H9 (cell line): ENCODE measurements around the gene ENO4. TPM values are rescaled to one million over a fixed set of nuclear protein-coding genes. Genes with fewer than 3 reads are reported as not detected.

Experiments
- DNase-seq: peaks from one replicate; pipeline ENCODE4 v3.0.0-alpha.2; 2017
- H2AFZ ChIP-seq: one replicate; pipeline ENCODE4 v1.6.1; 2013; ENCODE audit warnings: mild to moderate bottlenecking, low read length, control low read depth, moderate library complexity
- H2AK5ac ChIP-seq: 2 replicates; pipeline ENCODE4 v1.6.1; 2013; ENCODE audit warnings: low read length, control low read depth, mixed read lengths; ENCODE audit not compliant: insufficient read length
- H2BK120ac ChIP-seq: one replicate; pipeline ENCODE4 v1.6.1; 2013; ENCODE audit warnings: low read depth, mild to moderate bottlenecking, low read length, control low read depth, inconsistent platforms; ENCODE audit not compliant: poor library complexity, severe bottlenecking
- H2BK12ac ChIP-seq: 2 replicates; pipeline ENCODE4 v1.6.1; 2013; ENCODE audit warnings: low read length, control low read depth, mixed read lengths, low read depth; ENCODE audit not compliant: insufficient read length
- H2BK15ac ChIP-seq: 2 replicates; pipeline ENCODE4 v1.6.1; 2013; ENCODE audit warnings: low read depth, low read length, control low read depth
- H2BK20ac ChIP-seq: one replicate; pipeline ENCODE4 v1.6.1; 2013; ENCODE audit warnings: low read depth, mild to moderate bottlenecking, low read length, control low read depth, inconsistent platforms; ENCODE audit not compliant: poor library complexity, severe bottlenecking
- H2BK5ac ChIP-seq: 2 replicates; pipeline ENCODE4 v1.6.1; 2013; ENCODE audit warnings: low read length, control low read depth, mixed read lengths; ENCODE audit not compliant: insufficient read length
- H3K14ac ChIP-seq: 2 replicates; pipeline ENCODE4 v1.6.1; 2013; ENCODE audit warnings: low read length, control low read depth; ENCODE audit not compliant: insufficient read depth
- H3K18ac ChIP-seq: 2 replicates; pipeline ENCODE4 v1.6.1; 2013; ENCODE audit warnings: low read depth, mild to moderate bottlenecking, mixed read lengths, low read length, control low read depth; ENCODE audit not compliant: insufficient read length
- H3K23ac ChIP-seq: 2 replicates; pipeline ENCODE4 v1.6.1; 2013; ENCODE audit warnings: low read length, control low read depth, mixed read lengths, low read depth; ENCODE audit not compliant: insufficient read length
- H3K23me2 ChIP-seq: 2 replicates; pipeline ENCODE4 v1.6.1; 2013; ENCODE audit warnings: low read depth, mild to moderate bottlenecking, mixed read lengths, low read length, control low read depth; ENCODE audit not compliant: insufficient read length, poor library complexity, severe bottlenecking
- H3K27ac ChIP-seq: 2 replicates; pipeline ENCODE4 v1.5.1; 2013; ENCODE audit warnings: low read length, control low read depth, mixed read lengths, low read depth; ENCODE audit not compliant: insufficient read length
- H3K27me3 ChIP-seq: 2 replicates; pipeline ENCODE4 v1.6.1; 2013; ENCODE audit warnings: low read length, control low read depth, inconsistent platforms; ENCODE audit not compliant: insufficient read depth
- H3K4ac ChIP-seq: 2 replicates; pipeline ENCODE4 v1.6.1; 2013; ENCODE audit warnings: low read depth, mild to moderate bottlenecking, control low read depth, inconsistent platforms, low read length, moderate library complexity
- H3K4me1 ChIP-seq: 2 replicates; pipeline ENCODE4 v1.6.1; 2013; ENCODE audit warnings: low read length, control low read depth, inconsistent platforms; ENCODE audit not compliant: insufficient read depth
- H3K4me2 ChIP-seq: 2 replicates; pipeline ENCODE4 v1.6.1; 2013; ENCODE audit warnings: low read length, control low read depth, mixed read lengths; ENCODE audit not compliant: insufficient read length, insufficient read depth
- H3K56ac ChIP-seq: 2 replicates; pipeline ENCODE4 v1.6.1; 2013; ENCODE audit warnings: low read depth, mild to moderate bottlenecking, mixed read lengths, low read length, control low read depth; ENCODE audit not compliant: insufficient read length
- H3K79me1 ChIP-seq: 2 replicates; pipeline ENCODE4 v1.6.1; 2013; ENCODE audit warnings: low read depth, mild to moderate bottlenecking, moderate library complexity, low read length, control low read depth, inconsistent platforms; ENCODE audit not compliant: insufficient read depth, poor library complexity, severe bottlenecking
- H3K79me2 ChIP-seq: 2 replicates; pipeline ENCODE4 v1.6.1; 2013; ENCODE audit warnings: low read length, control low read depth, inconsistent platforms; ENCODE audit not compliant: insufficient read depth
- H3K9ac ChIP-seq: 2 replicates; pipeline ENCODE4 v1.6.1; 2013; ENCODE audit warnings: low read length, control low read depth, mixed read lengths; ENCODE audit not compliant: insufficient read length; ENCODE audit errors: extremely low read depth
- H3K9me3 ChIP-seq: one replicate; pipeline ENCODE4 v1.6.1; 2013; ENCODE audit warnings: low read depth, low read length, inconsistent platforms; ENCODE audit not compliant: control insufficient read depth
- H3T11ph ChIP-seq: one replicate; pipeline ENCODE4 v1.6.1; 2013; ENCODE audit warnings: mild to moderate bottlenecking, low read length, control low read depth, inconsistent platforms
- H4K20me1 ChIP-seq: one replicate; pipeline ENCODE4 v1.6.1; 2013; ENCODE audit not compliant: control insufficient read depth, insufficient read length, insufficient read depth
- H4K5ac ChIP-seq: 2 replicates; pipeline ENCODE4 v1.6.1; 2013; ENCODE audit warnings: low read depth, mild to moderate bottlenecking, mixed read lengths, low read length, control low read depth; ENCODE audit not compliant: insufficient read length
- H4K8ac ChIP-seq: replicated peaks from 2 replicates; pipeline ENCODE4 v1.6.1; 2013; ENCODE audit warnings: low read length, control low read depth, mixed read lengths, low read depth; ENCODE audit not compliant: insufficient read length
- H4K91ac ChIP-seq: 2 replicates; pipeline ENCODE4 v1.6.1; 2013; ENCODE audit warnings: low read depth, mild to moderate bottlenecking, moderate library complexity, mixed read lengths, low read length, control low read depth; ENCODE audit not compliant: insufficient read length
- H3K27ac Mint-ChIP-seq, 3 experiments: 2 replicates in 2 of 3; 3 replicates in 1 of 3; pipeline ENCODE4 v1.8.0; 2020 to 2021; ENCODE audit warnings: mixed read lengths in 3 of 3, mild to moderate bottlenecking in 1 of 3, moderate library complexity in 1 of 3
- H3K27me3 Mint-ChIP-seq: 2 replicates; pipeline ENCODE4 v1.8.0; 2021; ENCODE audit warnings: low read depth, mild to moderate bottlenecking, moderate library complexity, mixed read lengths
- H3K36me3 Mint-ChIP-seq, 3 experiments: 2 replicates in 2 of 3; 3 replicates in 1 of 3; pipeline ENCODE4 v1.8.0; 2020 to 2021; ENCODE audit warnings: low read depth in 3 of 3, mixed read lengths in 3 of 3; ENCODE audit not compliant: insufficient read depth in 1 of 3
- H3K4me1 Mint-ChIP-seq, 2 experiments: 2 replicates each; pipeline ENCODE4 v1.8.0; 2020; ENCODE audit warnings: mixed read lengths in 2 of 2
- H3K4me3 Mint-ChIP-seq, 2 experiments: 2 replicates in 1 of 2; 3 replicates in 1 of 2; pipeline ENCODE4 v1.8.0; 2020 to 2021; ENCODE audit warnings: mild to moderate bottlenecking in 2 of 2, mixed read lengths in 2 of 2, moderate library complexity in 1 of 2
- H3K9me3 Mint-ChIP-seq, 2 experiments: 2 replicates in 1 of 2; 3 replicates in 1 of 2; pipeline ENCODE4 v1.8.0; 2020; ENCODE audit warnings: mild to moderate bottlenecking in 2 of 2, mixed read lengths in 2 of 2, moderate library complexity in 1 of 2
- WGBS: extraction: QIAGEN DNeasy Blood & Tissue Kit; methylation state at CpG from one replicate; pipeline ENCODE4 v1.1.7; 2013; ENCODE audit warnings: missing lambda C conversion rate, low lambda C conversion rate, mixed read lengths; ENCODE audit not compliant: insufficient read length; ENCODE audit errors: extremely low coverage; 5-methylcytosine and 5-hydroxymethylcytosine counted together
- total RNA-seq: library from RNA; stranded (reverse); gene quantifications from 2 replicates; pipeline ENCODE4 v1.2.1, GENCODE V29; 2021
- TF ChIP-seq, protein P1 (sequence below): fragments of 200-600 bp; sonication (generic); conservative IDR thresholded peaks from 3 replicates; pipeline ENCODE4 v1.8.0; 2021; ENCODE audit warnings: antibody characterized with exemption, mild to moderate bottlenecking

Gene ENO4
- total RNA-seq, 1 experiment from 2014 or later = 0.26 TPM

DNA sequence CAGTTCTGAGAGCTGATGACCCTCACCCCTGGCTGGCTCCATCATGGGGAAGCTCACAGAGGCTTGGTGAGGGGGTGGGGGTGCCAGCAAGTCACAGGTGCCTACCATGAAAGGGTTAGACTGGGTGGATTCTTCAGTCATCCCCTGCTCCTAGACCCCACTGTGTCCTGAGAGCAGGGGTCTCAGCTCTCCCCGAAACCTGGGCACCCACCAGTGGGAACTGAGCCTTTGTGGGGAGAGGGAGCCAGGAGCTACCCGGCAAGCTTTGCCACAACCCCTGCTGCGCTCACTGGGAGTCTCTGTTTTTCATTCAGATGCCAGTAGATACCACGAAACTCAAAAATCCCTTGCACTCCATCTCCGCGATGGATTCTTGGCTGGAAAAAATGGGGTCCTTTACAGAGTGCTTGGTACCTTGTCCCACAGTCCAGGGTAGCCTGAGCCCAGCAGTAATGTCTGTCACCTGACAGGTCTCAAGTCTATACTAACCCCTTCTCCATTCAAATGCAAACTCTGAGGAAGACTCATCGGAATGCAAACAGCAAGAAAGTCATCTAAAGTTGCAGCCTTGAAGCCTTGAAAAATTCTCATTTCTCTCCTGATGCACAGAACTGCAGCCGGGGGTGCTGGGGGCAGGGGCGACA lies 48.9 kb upstream of the ENO4 start:
- no peaks in the 10 kb centered on the region for H3K79me2 ChIP-seq
- H3K79me1 ChIP-seq = no peaks in the 10 kb centered on the region
- H3T11ph ChIP-seq = no peak overlapping the region
- no peak overlapping the region for H4K5ac ChIP-seq
- no peak overlapping the region for H3K23ac ChIP-seq
- no peak overlapping the region for H2AK5ac ChIP-seq
- no peak overlapping the region for H3K18ac ChIP-seq
- Mint-ChIP-seq H3K4me3 (peak overlapping the region in 1 of 2 experiments; percentile 24; a peak in 1 of 5 replicates), H3K4me1 (peaks cover 37 to 44% of the 10 kb centered on the region in 2 experiments), H3K9me3 (peaks cover 0 to 2% of the 10 kb centered on the region in 2 experiments; a peak in 1 of 5 replicates), H3K27ac (no peak overlapping the region), H3K36me3 (no peaks in the 10 kb centered on the region; a peak in 1 of 7 replicates), H3K27me3 (peaks cover 79% of the 10 kb centered on the region)
- H2AFZ ChIP-seq = no peak overlapping the region
- H3K14ac ChIP-seq = no peak overlapping the region
- no peak overlapping the region for H3K27ac ChIP-seq
- no peak overlapping the region for H3K9ac ChIP-seq
- TF ChIP-seq, protein P1, sequence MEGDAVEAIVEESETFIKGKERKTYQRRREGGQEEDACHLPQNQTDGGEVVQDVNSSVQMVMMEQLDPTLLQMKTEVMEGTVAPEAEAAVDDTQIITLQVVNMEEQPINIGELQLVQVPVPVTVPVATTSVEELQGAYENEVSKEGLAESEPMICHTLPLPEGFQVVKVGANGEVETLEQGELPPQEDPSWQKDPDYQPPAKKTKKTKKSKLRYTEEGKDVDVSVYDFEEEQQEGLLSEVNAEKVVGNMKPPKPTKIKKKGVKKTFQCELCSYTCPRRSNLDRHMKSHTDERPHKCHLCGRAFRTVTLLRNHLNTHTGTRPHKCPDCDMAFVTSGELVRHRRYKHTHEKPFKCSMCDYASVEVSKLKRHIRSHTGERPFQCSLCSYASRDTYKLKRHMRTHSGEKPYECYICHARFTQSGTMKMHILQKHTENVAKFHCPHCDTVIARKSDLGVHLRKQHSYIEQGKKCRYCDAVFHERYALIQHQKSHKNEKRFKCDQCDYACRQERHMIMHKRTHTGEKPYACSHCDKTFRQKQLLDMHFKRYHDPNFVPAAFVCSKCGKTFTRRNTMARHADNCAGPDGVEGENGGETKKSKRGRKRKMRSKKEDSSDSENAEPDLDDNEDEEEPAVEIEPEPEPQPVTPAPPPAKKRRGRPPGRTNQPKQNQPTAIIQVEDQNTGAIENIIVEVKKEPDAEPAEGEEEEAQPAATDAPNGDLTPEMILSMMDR = no peak
- no peak overlapping the region for H2BK15ac ChIP-seq
- no peaks in the 10 kb centered on the region for H3K23me2 ChIP-seq
- no peaks in the 10 kb centered on the region for H3K9me3 ChIP-seq
- no peak overlapping the region for H3K4ac ChIP-seq
- no peak overlapping the region for H3K56ac ChIP-seq
- no peak overlapping the region for H2BK120ac ChIP-seq
- H4K8ac ChIP-seq = no peak overlapping the region
- H2BK12ac ChIP-seq = no peak overlapping the region
- H3K4me2 ChIP-seq = peak overlapping the region; percentile 29
- H3K27me3 ChIP-seq = no peaks in the 10 kb centered on the region
- no peaks in the 10 kb centered on the region for H4K20me1 ChIP-seq
- no peak for DNase-seq
- no peak overlapping the region for H4K91ac ChIP-seq
- H2BK20ac ChIP-seq = no peak overlapping the region
- H2BK5ac ChIP-seq = no peak overlapping the region
- H3K4me1 ChIP-seq = peaks cover 13% of the 10 kb centered on the region
- WGBS = no CpG with 5 or more reads among the region's 9 CpGs
